AG09309 (cell line): Measurements from ENCODE around the gene BRINP3.
"Not testable (repeated sequence)": the region's sequence is repeated elsewhere in the genome, so short reads cannot be mapped to it uniquely, and the experiment has no call there.

Experiments used
- DNase-seq: peaks from one replicate; pipeline ENCODE4 v3.0.0-alpha.2; 2010; ENCODE audit warnings: low read depth
- H3K4me3 ChIP-seq: 2 replicates; pipeline ENCODE4 v1.5.1; 2011; ENCODE audit warnings: mild to moderate bottlenecking, low read depth, low read length, moderate library complexity; ENCODE audit not compliant: control insufficient read depth
- TF ChIP-seq, protein P1 (sequence below): IDR thresholded peaks from 2 replicates; pipeline ENCODE4 v1.5.1; 2011; ENCODE audit warnings: mild to moderate bottlenecking, low read depth, low read length, inconsistent platforms; ENCODE audit not compliant: insufficient read depth, control insufficient read depth; ENCODE audit errors: missing control alignments

BRINP3 gene

DNA sequence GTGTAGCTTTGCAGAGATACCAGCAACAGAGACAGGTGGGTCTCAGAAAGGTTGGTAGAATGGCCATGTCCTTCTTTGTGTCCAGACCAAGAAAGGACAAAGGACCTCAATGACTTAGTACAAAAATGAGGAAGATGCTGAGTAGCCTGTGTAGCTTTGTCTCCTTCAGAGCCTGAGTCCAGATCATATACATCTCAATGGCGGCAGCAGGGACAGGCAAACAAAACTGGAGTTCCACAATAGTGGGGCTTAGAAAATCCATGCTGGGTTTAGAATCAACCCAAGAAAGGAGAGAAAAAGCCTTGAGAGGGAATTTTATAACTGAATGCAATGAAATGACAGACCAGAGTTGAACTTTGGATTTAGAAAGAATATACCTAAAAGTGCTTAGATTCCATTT is 339.0 kb downstream of the BRINP3 start:
- DNase-seq = no peak
- no peak overlapping the region for H3K4me3 ChIP-seq
- TF ChIP-seq, protein P1, sequence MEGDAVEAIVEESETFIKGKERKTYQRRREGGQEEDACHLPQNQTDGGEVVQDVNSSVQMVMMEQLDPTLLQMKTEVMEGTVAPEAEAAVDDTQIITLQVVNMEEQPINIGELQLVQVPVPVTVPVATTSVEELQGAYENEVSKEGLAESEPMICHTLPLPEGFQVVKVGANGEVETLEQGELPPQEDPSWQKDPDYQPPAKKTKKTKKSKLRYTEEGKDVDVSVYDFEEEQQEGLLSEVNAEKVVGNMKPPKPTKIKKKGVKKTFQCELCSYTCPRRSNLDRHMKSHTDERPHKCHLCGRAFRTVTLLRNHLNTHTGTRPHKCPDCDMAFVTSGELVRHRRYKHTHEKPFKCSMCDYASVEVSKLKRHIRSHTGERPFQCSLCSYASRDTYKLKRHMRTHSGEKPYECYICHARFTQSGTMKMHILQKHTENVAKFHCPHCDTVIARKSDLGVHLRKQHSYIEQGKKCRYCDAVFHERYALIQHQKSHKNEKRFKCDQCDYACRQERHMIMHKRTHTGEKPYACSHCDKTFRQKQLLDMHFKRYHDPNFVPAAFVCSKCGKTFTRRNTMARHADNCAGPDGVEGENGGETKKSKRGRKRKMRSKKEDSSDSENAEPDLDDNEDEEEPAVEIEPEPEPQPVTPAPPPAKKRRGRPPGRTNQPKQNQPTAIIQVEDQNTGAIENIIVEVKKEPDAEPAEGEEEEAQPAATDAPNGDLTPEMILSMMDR = no peak

DNA sequence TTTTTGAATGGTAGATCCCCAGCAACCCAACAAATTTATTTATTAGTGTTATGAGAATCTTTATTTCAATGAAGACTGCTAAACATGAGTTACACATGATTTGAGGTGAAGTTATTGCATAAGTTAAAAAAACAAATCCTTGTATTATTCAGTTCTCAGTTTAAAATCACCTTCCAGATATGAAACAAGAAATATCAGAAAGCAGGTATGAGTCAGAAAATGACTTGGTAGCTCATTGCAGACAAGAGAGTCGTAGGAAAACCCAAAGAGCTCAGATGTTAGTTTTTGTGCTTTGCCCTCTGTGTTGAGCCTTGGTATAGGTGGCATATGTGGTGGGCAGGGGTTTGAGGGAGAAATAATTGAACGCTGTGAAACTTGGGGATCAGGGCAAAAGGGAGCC is 339.4 kb downstream of the BRINP3 start:
- no peak overlapping the region for H3K4me3 ChIP-seq
- TF ChIP-seq, protein P1 = no peak
- no peak for DNase-seq

DNA sequence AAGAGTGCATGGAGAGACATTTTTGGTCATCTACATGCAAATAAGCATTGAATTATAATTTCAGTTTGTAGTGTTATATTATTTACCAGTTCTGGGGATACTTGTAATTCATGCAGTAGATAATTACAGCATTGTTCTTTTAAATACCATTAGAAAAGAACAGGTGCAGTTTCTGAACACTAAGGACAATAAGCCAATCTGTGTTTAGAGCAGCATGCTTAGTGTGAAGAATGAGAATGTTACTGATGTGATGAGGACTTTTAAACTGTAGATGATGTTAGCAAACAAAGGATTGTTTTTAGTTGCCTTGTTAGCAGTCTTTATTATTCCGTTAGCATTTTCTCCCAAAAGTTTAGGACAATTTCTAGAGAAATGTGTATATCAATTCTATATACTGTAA is 348.3 kb downstream of the BRINP3 start:
- TF ChIP-seq, protein P1 = no peak
- no peak for DNase-seq
- no peak overlapping the region for H3K4me3 ChIP-seq

DNA sequence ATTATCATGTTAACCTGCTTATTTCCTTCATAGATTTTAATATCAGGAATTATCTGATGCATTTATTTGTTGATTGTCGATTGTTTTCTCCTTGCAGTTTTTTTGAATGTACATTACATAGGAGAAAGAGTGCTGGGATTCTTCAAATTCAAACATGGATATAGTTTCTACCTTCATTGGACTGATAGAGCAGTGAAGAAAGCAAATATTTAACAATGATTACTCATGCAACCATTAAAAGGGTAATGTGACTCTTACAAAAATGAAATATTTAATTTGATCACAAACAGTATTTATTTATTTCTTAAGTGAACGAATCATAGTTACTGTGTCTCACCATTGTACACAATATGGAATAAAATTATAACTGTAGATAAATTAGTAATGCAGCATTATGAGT is 350.9 kb downstream of the BRINP3 start:
- no peak overlapping the region for H3K4me3 ChIP-seq
- TF ChIP-seq, protein P1 = no peak
- DNase-seq = no peak

DNA sequence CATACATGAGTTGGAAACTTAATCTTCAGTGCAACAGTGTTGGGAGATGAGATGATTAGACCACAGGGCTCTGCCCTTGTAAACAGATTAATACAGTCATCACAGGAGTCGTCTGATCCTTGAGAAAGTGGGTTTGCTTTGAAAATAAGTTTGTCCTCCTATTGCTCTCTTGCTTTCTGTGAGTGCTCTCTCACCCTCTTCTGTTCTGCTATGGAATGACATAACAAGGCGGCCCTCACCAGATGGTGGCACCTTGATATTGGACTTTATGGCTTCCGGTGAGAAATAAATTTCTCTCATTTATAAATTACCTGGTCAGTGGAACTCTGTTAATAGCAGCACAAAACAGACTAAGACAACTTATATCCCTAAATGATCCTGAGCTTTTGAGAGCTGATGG is 353.6 kb downstream of the BRINP3 start:
- no peak overlapping the region for H3K4me3 ChIP-seq
- TF ChIP-seq, protein P1 = no peak
- DNase-seq = no peak

DNA sequence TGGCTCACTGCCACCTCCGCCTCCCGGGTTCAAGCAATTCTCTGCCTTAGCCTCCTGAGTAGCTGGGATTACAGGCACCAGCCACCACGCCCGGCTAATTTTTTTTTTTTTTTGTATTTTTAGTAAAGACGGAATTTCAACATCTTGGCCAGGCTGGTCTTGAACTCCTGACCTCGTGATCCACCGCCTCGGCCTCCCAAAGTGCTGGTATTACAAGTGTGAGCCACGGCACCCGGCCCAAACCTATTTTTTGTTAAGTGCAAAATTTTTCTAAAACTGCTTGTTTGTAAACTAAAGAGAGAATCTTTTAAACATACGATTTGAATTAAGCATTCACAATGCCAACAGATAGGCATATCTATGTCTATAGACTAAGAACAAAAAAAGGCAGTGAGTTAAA is 357.1 kb downstream of the BRINP3 start:
- H3K4me3 ChIP-seq, DNase-seq: not testable (repeated sequence)

DNA sequence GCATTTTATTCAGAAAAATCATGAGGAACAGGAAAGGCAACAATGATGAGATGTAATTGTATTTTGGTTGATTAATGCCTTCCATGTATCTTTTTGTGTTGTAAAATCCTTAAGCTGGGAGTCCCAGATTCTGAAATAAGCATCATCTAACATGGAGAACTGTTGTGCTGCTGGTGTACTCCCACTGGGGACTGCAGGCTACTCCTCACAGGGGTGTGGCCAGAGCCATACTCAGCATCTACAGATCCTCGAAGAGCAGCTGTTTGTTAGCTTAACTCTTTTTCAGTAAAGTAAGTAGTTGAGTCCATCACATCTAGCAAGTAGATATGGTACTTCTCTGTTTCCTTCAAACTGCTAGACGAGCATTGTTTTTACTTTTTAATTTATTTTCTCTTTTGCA is 358.0 kb downstream of the BRINP3 start:
- no peak for DNase-seq

More for the DNA sequence above, 358.0 kb downstream of the BRINP3 start:
- TF ChIP-seq, protein P1 = no peak
- no peak overlapping the region for H3K4me3 ChIP-seq
